Measurements from ENCODE around the gene FOXE1. TPM values are rescaled to one million over a fixed set of nuclear protein-coding genes. Genes with fewer than 3 reads are reported as not detected.

Gene FOXE1
- 2.8 to 3.9 TPM (median 3.6 TPM) in 5 replicates for total RNA-seq (2022; extraction: Qiagen RNA extraction)

DNA sequence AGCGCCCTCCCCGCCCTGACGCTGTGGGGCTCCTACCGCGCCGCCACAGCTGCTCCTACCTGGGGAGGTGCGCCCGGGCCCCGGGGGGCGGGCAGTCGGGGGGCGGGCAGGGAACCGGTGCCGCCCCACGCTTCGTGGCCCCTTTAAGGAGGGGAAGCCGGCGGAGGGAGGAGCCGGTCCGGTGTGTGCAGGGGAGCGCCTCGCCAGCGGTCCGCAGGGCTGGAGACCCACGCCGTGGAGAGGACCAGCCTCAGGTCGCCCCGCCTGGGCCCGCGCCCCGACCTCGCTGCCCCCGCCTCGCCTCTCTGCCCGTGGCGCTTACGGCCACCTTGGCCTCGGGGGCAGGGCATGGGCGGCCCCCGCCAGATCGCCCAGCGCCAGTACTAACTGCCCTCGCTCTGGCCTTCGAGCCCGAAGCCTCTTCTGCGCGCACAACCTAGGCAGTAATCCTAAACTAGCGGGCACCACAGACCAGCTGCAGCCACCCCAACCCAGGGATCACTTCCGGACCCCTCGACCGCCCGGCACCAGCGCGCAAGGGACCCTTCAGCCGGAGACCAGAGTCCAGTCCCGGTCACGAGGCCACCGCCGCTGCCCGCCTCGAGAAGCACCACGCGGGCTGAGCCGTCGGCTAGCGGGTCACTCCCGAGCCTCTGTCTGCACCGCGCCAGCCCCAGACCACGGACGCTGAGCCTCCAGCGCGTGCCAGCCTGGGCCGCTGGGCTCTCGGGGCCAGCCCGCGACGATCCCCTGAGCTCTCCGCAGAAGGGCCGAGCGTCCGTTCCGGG is at the start of gene FOXE1:
Gene FOXE1 (plus strand): TSS at position 171 of the 788 bp plus-strand sequence. CDS start 689 bp downstream, outside the sequence.

Other genes starting within 250 kb of the FOXE1 start
- 9.1 to 10.5 TPM (median 9.3 TPM) in 5 replicates for gene TSTD2, start 219.9 kb upstream of the FOXE1 start, total RNA-seq (2022; extraction: Qiagen RNA extraction)
- gene NCBP1, start 219.4 kb upstream of the FOXE1 start, total RNA-seq (2022; extraction: Qiagen RNA extraction): 22.5 to 25.9 TPM (median 25.2 TPM) in 5 replicates
- 13.0 to 15.2 TPM (median 13.6 TPM) in 5 replicates for gene XPA, start 155.9 kb upstream of the FOXE1 start, total RNA-seq (2022; extraction: Qiagen RNA extraction)
- gene TRMO, start 69.3 kb downstream of the FOXE1 start, total RNA-seq (2022; extraction: Qiagen RNA extraction): 10.7 to 13.8 TPM (median 12.1 TPM) in 5 replicates
- not detected in 5 replicates for gene HEMGN, start 84.9 kb downstream of the FOXE1 start, total RNA-seq (2022; extraction: Qiagen RNA extraction)
- gene ANP32B, start 130.1 kb downstream of the FOXE1 start, total RNA-seq (2022; extraction: Qiagen RNA extraction): 284 to 322 TPM (median 295 TPM) in 5 replicates
- 61.2 to 75.0 TPM (median 72.7 TPM) in 5 replicates for gene NANS, start 203.5 kb downstream of the FOXE1 start, total RNA-seq (2022; extraction: Qiagen RNA extraction)

Measured in A549 treated with AZD2906 at 1 μM for 4 hours (cell line).